Anterior cingulate cortex (tissue), 58 donors: ENCODE data around the gene CDHR4.
"Not testable (repeated sequence)": the region's sequence is repeated elsewhere in the genome, so short reads cannot be mapped to it uniquely, and the experiment has no call there.

Experiments
- DNase-seq, 58 donors: peaks; one replicate each; lab custom pipeline; 2025; lab: John Stamatoyannopoulos, UW

CDHR4 gene

DNA sequence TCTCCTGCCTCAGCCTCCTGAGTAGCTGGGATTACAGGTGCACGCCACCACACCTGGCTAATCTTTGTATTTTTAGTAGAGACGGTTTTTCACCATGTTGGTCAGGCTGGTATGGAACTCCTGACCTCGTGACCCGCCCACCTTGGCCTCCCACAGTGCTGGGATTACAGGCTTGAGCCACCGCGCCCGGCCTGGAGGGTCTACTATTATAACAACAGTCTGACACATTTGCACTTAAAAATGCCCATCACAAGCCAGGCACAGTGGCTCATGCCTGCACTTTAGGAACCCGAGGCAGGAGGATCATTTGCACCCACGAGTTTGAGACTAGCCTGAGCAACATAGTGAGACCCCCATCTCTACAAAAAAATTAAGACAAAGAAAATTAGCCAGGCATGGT lies 17.4 kb downstream of the CDHR4 start:
- DNase-seq: not testable (repeated sequence)

DNA sequence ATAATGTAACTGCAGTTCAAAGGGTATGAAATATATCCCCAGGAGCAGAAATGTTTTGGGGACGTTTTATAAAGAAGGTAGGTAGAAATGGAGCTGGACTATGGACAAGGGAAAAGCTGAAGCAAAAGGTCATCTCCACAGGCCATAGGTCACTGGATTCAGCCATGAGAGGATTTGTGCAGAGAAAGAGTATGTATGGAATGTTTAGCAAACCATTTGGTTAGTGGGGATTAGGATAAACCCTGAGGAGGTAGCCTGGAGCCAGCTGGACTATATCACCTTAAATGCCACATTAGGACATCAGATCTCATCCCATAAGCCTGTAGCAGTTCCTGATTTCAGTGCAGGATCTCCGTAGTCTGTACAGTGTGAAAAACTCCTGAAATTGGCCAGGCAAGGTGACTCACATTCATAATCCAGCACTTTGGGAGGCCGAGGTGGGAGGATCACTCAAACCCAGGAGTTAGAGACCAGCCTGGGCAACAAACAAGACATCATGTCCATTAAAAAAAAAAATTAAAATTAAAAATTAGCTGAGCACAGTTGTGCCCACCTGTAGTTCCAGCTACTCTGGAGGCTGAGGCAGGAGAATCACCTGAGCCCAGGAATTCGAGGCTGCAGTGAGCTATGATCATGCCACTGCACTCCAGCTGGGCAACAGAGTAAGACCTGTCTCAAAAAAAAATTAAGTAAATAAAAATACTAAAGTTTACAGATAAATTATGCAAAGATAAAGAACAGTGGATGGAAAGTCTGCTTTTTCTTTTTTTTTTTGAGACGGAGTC lies 18.1 kb downstream of the CDHR4 start:
- DNase-seq: no peak

DNA sequence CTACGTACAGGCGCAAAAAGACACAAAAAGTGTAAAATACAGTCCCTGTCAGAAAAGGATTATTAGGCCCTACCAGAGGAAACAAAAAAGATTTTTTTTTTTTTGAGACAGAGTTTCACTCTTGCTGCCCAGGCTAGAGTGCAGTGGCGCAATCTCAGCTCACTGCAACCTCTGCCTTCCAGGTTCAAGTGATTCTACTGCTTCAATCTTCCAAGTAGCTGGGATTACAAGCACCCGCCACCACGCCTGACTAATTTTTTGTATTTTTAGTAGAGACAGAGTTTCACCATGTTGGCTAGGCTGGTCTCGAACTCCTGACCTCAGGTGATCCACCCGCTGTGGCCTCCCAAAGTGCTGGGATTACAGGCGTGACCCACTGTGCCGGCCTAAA lies 18.7 kb downstream of the CDHR4 start:
- DNase-seq: not testable (repeated sequence)

DNA sequence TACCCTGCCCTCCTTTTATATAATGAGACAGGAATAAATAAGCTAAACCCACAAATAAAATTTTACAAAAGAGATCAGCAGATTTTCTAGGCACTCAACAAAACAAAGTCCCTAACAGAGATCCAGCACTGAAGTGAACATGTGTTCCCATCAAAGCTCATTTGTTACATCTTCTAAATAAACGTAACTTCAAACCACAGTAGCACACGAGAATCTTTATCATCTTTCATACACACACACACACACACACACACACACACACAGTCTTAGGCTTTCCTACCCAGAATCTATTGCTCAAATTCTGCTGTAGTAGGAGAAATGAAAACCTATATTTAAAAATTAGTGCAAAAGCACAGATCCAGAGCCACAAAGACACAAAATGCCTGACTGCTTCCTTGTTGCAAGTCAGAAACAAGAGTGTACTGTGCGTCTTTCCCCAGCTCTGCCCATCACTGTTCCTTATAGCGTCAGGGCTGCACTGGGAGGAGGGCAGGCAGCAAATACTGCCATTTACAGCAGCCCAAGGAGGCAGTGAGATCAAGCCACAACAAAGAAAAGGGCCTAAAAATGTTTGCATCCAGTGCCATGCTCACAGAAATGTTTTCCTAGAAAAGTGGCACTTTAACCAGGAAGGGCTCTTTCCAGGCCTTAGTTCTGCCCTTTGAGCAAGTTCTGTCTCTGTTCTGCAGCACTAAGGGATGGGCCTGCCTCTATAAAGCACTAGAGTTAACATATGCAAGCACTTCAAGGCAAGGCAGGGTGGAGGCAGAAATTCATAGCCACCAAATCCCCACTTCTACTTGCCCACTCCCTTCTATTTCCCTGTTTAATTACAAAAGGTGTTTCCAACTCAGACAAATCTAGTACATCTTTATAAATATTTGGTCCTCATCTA lies 19.3 kb downstream of the CDHR4 start:
- DNase-seq: peak in 2 of 58 donors; percentile 3 to 17

DNA sequence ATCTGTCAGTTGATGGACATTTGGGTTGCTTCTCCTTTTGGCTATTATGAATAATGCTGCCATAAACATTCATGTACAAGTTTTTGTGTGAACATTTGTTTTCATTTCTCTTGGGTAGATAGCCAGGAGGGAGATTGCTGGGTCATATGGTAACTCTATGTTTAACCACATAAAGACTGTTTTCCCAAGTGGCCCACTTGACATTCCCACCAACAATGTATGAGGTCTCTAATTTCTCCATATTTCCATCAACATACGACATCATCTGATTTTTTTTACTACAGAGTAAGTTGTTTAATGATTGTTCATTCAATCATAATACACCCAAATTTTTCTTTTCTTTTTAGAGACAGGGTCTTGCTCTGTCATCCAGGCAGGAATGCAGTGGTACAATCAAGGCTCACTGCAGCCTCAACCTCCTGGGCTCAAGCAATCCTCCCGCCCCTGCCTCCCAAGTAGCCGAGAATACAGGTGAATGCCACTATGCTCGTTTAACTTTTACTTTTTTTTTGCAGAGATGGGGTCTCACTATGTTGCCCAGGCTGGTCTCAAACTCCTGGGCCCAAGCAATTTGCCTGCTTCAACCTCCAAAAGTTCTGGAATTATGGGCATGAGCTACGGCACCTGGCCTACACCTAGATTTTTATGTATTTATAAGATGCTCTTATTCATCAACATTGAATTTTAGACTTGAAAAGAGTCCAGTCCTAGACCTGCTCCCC lies 20.2 kb downstream of the CDHR4 start:
- DNase-seq: no peak

DNA sequence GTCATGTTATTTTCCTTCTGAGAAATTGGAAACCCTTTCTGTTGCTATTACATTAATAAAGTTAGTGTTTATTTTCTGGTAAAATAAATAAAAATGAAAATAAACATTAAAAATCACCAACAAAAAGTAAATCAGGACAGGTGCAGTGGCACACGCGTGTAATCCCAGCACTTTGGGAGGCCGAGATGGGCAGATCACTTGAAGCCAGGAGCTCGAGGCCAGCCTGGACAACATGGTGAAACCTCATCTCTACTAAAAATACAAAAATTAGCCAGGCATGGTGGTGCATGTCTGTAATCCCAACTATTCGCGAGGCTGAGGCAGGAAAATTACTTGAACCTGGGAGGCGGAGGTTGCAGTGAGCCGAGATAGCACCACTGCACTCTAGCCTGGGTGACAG lies 23.6 kb downstream of the CDHR4 start:
- not testable (repeated sequence) for DNase-seq

DNA sequence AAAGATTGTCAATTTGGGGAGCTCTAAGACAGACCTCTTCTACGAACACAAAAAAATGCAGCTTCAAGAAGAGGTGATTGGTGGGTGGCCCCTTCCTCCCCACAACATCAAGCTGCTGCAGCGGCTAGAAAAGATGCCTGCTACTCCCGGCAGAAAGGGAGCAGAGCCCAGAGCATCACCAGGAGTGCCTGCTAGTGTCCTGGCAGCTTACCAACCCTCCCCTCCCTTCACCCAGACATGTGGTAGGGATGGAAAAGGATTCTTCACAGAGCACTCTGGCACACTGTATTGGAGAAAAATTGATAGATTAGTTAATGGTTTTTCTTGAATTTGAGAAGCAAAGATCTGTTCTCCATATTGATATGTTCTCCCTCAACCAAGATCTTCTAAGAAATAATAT lies 24.1 kb downstream of the CDHR4 start:
- DNase-seq: peak in 39 of 58 donors; percentile 4 to 73 (median 34)

DNA sequence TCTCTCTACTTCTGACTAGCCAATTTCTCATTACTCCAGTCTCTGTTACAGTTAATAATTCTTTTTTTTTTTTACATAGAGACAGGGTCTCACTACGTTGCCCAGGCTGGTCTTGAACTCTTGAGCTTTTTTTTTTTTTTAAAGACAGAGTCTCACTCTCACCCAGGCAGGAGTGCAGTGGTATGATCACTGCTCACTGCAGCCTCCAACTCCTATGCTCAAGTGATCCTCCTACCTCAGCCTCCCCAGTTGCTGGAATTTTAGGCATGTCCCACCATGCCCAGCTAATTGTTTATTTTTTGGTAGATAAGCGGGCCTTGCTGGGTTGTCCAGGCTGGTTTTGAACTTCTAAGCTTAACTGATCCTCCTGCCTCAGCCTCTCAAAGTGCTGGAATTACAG lies 27.0 kb downstream of the CDHR4 start:
- DNase-seq: no peak

DNA sequence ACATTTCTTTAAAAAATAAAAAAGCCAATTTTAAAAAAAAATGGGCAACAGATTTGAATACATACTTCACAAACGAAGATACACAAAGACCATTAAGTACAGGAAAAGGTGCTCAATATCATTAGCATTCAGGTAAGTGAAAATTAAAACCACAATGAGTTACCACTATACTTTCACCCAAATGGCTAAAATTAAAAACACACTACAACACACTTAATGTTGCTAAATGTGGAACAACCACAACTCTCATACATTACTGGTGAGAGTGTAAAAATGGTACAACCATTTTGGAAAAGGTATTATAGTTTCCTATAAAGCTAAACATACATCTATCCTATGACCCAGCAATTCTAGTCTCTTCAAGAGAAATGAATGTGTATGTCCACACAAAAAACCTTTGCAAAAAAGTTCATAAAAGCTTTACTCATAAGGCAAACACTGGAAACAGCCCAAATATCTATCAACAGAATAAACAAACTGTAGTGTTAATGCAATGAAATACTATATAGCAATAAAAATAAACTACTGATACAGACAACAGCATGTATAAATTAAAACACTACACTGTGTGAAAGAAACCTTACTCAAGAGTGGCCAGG lies 28.2 kb downstream of the CDHR4 start:
- DNase-seq: no peak

DNA sequence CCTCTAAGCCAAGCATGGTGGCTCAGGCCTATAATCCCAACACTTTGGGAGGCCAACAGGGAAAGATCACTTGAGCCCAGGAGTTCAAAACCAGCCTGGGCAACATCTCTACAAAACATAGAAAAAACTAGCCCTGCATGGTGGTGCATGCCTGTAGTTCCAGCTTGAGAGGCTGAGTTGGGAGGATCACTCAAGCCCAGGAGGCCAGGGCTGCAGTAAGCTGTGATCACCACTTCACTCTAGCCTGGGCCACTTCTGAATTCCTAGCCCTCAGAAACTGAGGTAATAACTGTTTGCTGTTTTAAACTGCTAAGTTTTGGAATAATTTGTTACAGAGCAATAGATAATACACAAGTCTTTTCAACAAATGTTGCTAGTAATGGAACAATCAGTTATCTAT lies 29.7 kb downstream of the CDHR4 start:
- no peak for DNase-seq

DNA sequence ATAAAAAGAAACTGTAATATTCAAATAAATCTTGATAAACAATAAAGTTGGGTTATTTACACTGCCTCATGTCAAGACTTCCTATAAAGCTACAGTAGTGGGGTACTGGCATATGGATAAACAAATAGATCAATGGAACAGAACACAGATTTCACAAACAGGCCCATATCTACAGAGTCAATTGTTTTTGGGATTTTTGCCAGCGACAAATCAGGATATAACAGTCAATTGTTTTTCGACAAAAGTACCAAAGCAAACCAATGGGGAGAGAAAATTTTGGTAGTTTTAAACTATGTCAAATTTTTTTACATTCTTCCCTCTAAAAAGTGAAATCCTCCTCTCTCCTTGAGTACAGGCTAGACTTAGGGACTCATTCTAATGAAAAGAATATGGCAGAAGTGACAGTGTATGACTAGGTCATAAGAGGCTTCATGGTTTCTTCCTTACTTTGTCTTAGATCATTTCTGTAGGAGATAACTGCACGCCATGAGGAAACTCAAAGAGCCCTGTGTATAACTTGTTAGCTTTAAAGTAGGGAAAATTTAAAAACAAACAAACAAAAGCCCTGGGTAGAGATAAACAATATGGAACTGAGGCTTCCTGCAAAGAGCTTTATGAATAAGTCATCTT lies 30.3 kb downstream of the CDHR4 start:
- DNase-seq: no peak

DNA sequence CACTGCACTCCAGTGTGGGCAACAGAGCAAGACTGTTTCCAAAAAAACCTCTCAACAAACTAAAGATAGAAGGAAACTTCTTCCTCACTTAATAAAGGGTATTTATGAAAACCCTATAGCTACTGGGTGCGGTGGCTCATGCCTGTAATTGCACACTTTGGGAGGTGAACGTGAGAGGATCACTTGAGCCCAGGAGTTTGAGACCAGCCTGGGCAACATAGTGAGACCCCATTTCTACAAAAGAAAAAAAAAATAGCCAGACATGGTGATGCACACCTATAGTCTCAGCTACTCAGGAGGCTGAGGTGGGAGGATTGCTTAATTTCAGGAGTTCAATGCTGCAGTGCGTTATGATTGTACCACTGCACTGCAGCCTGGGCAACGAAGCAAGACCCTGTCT lies 35.7 kb downstream of the CDHR4 start:
- no peak for DNase-seq

DNA sequence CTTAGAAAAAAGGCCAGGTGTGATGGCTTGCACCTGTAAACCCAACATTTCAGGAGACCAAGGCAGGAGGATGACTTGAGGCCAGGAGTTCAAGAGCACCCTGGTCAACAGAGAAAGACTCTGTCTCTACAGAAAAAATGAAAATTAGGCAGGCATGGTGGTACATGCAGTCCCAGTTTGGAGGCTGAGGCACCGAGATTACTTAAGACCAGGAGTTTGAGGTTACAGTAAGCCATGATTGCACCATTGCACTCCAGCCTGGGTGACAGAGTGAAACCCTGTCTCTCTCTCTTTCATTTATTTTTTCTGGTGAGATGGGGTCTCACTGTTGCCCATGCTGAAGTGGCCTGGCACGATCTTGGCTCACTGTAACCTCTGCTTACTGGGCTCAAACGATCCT lies 38.0 kb downstream of the CDHR4 start:
- no peak for DNase-seq

DNA sequence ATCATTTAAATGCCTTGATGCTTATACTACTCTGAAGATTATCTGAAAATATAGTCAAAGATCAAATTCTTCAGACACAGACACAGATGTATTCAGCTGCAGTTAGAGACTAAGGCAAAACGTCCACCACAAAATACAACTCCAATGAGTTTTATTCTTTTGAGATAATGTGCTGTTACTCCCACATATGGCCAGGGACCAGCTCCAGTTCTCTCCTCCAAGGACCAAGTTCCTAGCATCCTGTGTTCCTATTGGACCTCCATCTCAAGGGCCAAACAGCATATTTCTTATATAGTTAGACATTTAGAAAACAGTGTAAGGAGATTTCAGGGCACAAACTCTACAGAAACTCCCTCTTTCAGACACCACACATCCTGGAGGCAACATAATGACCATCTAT lies 40.4 kb downstream of the CDHR4 start:
- no peak for DNase-seq

DNA sequence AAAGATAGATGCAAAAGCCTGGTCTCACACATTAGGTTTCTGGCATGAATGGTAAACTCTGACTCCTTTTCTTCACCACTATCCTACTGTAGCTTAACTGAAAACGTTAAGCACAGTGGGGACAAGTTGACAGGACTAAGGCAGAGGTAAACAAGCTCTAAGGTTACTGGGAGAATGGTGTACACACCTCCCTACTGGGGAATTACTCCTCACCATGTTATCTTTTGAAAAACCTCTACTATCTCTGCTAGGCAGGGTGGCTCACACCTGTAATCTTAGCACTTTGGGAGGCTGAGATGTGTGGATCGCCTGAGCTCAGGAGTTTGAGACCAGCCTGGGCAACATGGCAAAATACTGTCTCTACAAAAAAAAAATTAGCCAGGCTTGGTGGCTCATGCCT lies 42.5 kb downstream of the CDHR4 start:
- no peak for DNase-seq

DNA sequence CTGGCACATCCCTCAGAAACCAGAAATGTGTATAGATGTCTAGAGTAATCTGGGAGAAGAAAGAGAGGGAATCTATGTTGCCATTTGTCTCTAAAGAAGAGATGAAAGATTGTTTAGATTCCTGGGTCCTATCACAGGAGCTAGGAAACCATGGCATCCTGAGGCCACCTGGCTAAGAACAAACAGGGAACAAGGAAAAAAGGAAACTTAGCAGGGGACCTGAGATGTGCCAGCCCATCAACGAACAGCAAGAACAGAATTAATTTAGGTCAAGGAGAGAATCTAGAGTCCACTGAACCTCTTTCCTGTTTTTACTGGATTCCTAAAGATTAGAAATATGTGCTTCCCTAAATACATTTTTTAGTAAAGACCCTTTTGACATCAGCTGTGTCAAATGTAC lies 43.6 kb downstream of the CDHR4 start:
- no peak for DNase-seq

DNA sequence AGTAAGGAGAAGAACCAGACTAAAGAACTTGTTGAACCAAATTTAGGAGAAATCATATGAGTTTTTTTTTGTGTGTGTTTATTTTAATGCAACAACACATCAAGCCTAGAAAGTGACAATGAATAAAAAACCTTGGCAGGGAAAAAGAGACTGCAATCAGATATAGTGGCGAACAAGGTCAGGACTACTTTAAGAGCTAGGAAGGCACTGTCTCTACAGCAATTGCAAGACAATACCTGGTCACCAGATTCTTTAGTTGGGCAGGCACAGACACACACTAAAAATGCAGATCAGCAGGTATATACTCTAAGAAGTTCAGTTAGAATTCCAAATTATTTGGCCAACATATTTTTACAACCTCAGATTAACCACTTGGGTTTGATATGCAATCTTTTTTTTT lies 45.1 kb downstream of the CDHR4 start:
- DNase-seq: no peak

DNA sequence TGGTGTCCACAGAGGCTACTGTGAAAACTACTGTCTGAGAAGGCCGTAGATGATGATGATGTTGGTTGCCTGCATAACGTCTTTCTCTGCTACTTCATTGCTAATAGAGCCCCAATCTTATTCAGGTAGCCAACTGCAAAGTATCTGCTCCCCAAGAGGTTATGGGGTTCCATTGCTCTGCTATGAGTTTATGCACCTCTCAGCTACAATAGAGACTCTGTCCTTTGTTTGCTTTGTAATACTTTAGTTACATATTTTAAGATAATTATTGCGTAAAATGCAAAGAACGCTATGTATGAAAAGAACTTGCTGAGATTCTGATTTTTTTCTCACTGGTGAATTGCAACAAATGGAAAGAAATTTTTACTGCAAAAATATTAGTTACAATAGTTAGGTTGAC lies 48.2 kb downstream of the CDHR4 start:
- no peak for DNase-seq

DNA sequence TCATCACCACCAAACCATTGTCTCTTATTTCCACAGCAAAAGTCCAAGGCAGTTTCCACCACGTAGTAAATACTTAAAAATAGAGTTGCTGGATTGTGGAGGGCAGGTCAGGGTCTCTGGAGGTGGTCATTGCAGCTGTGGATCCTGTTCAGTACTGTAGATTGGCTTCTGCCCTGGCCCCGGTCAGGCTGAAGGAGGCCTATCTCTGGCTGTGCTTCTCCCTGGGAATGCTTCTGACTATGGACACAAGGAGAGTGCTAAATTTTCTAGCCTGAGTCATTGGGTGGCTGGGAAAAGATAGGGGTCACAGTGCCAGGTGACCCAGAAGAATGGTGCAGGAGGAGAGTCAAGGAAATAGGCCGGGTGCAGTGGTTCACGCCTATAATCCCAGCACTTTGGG lies 49.6 kb downstream of the CDHR4 start:
- DNase-seq: no peak

DNA sequence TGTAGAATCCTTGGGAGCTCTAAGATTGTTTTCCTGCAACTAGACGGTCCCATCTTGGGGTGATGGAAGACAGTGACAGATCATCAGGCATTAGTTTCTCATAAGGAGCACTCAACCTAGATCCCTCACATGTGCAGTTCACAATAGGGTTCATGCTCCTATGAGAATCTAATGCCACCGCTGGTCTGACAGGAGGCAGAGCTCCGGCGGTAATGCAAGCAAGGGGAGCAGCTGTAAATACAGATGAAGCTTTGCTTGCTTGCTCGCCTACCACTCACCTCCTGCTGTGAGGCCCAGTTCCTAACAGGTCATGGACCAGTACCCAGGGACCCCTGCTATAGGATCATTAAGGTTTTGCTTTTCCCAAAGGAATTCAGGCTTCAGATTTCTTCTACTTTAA lies 50.8 kb downstream of the CDHR4 start:
- not testable (repeated sequence) for DNase-seq
